ENCODE data around the gene STOX2.

DNA sequence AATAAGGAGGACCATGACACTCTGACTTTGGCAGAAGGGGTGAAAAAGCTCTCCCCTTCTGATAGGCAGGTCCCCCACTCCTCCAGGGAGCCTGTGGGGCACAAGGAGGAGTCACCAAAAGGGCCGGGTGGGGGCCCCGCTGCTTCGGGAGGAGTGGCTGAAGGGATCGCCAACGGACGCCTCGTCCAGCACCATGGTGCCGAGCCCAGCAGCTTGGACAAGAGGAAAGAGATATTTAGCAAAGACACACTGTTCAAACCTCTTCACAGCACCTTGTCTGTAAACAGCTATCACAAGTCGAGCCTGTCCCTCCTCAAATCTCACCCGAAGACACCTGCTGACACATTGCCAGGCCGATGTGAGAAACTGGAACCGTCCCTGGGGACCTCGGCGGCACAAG, 105.6 kb downstream of the STOX2 start:
- no peak for TF ChIP-seq GATA2 (IDR thresholded peaks at IDR 0.05; ENCODE audit: low read depth, low read length)
- TF ChIP-seq GATA3 (IDR thresholded peaks at IDR 0.05; ENCODE audit: low read depth, low read length), result no peak

Data from SH-SY5Y (cell line).